HG02970 (cell line): ENCODE results near the gene STX1B.
"Not testable (repeated sequence)": the region's sequence is repeated elsewhere in the genome, so short reads cannot be mapped to it uniquely, and the experiment has no call there.

ENCODE experiments used
- ATAC-seq: cut with Tn5 transposase; IDR thresholded peaks from one replicate; pipeline ENCODE4 v1.9.1; 2021; ENCODE audit warnings: mild to moderate bottlenecking, moderate library complexity, moderate number of reproducible peaks; ENCODE audit not compliant: unreplicated experiment, low FRiP score

STX1B gene

GRCh38 chr16:30954993-30955392 lies 55.4 kb downstream of the STX1B start:
- ATAC-seq: no peak

DNA sequence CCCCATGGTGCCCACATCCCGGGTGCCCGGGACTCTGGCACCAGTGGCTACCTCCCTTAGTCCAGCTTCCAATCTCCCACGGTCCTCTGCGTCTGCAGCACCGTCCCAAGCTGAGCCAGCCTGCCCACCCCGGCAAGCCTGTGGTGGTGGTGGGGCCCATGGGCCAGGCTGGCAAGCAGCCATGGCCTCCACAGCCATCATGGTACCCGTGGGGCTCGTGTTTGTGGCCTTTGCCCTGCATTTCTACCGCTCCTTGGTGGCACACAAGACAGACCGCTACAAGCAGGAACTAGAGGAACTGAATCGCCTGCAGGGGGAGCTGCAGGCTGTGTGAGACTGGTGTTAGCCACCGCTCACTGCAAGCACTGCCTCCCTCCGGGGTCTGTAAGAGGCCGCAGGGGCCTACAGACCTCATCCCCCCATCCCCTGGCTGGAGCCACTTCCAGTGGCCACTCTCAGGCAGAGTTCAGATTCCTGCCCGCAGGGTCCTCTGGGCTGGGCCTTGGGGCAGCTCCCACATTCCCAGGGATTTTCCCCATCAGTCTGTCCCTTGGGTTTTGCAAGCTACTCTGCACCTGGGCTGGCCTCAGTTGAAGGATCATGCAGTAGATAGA lies 56.8 kb downstream of the STX1B start:
- ATAC-seq: no peak

- ATAC-seq: no peak
These were observed 57.3 kb downstream of the STX1B start for GRCh38 chr16:30953111-30953510.

GRCh38 chr16:30951750-30952149 lies 58.7 kb downstream of the STX1B start:
- no peak for ATAC-seq

DNA sequence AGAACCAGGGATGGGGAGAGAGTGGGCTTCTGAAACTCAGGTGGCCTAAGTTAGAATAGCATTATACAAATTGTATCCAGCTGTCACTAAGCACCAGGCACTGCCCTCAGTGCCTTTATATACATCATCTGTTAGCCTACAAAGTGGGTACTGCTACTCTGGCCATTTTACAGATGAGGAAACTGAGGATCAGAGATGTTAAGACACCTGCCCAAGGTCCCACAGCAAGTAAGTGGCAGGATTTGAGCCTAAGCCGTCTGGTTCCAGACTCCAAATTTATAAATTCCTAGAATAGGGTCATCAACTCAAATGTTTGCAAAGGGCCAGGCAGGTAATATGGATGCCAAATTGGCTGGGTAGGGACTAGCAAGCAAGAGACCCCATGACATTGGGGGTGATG lies 59.2 kb downstream of the STX1B start:
- ATAC-seq: no peak

- no peak for ATAC-seq
These were observed 59.8 kb downstream of the STX1B start for GRCh38 chr16:30950516-30951065.

DNA sequence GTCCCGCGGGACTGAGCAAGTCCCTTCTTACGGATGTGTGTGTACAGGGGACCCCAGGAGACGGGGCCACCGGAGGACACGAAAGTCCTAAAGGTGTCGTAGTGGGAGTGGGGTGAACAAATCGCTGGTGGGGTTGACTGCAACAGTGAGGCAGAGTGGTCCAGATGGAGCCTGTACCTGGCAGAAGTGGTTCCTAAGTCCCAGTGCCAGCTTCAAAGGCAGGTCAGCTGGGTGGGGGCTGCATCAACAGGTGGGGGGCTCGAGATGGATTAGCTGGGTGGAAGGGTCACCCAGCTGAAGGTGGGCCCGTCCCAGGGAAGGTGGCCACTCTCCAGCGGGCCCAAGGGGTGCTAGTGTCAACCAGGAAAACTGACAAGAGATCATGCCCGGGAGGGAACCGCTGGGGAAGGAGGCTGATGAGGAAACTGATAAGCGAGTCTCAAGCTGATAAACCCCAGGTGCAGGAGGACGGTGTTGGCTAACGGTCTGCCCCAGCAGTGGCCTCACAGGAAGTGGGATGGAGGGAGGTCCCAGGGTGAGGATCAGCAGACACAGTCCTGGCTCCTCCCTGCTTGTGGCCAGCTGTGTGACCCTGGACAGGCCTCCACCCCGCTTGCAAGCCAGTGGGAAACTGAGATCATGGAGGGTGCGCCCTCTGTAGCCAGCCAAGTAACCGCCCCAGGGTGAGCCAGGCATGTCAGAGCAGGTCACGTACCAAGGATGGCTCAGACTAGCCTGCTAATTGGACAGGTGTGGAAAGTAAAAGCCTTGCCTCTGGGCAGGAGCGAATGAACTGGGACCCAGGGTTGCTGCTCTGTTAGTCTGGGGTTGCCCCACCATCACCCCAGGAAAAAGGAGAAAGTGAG lies 60.6 kb downstream of the STX1B start:
- ATAC-seq: no peak

DNA sequence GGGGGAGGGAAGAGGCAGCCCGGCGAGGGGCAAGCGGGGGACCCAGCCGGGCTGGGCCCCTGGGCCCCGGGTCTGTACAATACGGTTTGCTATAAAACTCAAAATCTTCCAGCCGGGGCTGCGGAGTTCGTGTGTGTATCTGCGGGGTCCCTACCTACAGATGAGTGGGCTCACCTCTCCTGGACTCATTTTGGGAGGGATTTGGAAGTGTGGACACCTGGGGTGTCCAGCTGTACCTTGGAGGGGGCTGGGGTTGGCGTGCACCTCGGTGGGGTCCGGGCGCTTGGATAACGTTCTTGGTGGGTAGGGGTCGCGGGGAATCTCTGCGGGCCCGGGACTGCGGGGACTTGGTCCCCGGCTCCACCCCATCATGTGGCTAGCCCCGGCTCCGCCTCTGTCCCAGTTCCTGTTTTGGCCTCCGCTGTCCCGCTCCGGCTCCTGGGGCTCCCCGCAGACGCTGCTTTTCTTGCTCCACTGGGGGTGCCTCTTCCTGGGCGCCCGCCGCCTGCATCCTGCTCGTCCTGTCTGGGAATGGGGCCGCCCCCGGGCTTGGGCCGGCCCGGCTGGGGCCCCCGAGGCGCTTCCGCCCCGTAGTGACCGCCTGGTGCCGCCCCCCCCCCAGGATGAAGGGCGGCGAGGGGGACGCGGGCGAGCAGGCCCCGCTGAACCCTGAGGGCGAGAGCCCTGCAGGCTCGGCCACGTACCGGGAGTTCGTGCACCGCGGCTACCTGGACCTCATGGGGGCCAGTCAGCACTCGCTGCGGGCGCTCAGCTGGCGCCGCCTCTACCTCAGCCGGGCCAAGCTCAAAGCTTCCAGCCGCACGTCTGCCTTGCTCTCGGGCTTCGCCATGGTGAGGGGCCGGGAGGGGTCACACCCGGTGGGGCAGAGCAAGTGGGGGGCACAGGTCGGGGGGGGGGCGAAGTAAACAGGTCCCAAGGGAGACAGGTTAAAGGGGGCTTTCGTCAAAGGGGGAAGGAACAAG lies 61.5 kb downstream of the STX1B start, which contains the start of gene ORAI3:
ORAI3 (plus strand) TSS at position 402 of the 983 bp plus-strand sequence; CDS start at position 624, 222 bp downstream.
- ATAC-seq: no peak

- no peak for ATAC-seq
These were observed 62.4 kb downstream of the STX1B start for GRCh38 chr16:30947859-30948666.

GRCh38 chr16:30947541-30947858 lies 62.9 kb downstream of the STX1B start:
- no peak for ATAC-seq

DNA sequence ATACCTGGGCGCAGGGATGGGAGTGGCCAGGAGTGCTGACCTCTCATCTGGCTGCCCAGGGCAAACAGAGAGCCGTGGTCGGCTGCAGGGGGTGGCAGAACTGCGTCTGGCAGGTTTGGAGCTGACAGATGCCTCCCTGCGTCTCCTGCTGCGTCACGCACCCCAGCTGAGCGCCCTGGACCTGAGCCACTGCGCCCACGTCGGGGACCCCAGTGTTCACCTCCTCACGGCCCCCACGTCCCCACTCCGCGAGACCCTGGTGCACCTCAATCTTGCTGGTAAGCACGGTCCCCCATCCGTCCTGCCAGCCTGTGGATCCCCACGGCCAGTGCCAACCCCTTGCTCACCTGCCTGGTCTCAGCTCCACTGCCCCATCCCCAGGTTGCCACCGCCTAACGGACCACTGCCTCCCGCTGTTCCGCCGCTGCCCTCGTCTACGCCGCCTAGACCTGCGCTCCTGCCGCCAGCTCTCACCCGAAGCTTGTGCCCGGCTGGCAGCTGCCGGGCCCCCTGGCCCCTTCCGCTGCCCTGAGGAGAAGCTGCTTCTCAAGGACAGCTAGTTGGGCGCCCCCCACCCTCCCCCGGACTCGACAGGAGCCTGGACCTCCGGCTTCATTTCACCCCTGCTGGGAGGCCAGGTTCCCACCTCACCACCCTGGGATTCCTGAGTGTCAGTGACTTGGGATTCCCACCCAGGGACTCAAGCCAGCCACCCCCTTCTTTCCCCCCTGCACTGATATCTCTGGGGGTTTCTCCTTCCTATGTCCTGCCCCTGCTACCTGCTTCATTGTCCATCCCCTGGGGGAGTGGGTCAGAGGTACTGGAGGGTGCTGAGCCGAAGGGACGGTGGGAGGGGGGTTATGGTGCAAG lies 63.5 kb downstream of the STX1B start:
- no peak for ATAC-seq

- no peak for ATAC-seq
These were observed 66.1 kb downstream of the STX1B start for GRCh38 chr16:30944352-30944751.

DNA sequence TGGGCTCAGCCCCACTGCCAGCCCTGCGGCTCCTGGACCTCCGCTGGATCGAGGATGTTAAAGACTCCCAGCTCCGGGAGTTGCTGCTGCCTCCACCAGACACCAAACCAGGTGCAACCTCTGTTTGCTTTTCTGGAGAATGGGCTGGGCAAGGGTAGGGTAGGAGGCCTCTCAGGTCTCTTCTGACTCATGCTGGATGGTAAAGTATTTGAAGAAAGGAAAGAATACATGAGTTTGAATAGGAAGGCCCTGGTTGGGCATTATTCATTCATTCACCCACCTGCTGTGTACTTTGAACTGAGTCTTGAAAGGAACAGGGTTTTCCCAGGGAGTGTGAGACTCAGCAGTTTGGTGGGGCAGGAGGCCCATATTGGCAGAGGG lies 68.0 kb downstream of the STX1B start:
- ATAC-seq: no peak

DNA sequence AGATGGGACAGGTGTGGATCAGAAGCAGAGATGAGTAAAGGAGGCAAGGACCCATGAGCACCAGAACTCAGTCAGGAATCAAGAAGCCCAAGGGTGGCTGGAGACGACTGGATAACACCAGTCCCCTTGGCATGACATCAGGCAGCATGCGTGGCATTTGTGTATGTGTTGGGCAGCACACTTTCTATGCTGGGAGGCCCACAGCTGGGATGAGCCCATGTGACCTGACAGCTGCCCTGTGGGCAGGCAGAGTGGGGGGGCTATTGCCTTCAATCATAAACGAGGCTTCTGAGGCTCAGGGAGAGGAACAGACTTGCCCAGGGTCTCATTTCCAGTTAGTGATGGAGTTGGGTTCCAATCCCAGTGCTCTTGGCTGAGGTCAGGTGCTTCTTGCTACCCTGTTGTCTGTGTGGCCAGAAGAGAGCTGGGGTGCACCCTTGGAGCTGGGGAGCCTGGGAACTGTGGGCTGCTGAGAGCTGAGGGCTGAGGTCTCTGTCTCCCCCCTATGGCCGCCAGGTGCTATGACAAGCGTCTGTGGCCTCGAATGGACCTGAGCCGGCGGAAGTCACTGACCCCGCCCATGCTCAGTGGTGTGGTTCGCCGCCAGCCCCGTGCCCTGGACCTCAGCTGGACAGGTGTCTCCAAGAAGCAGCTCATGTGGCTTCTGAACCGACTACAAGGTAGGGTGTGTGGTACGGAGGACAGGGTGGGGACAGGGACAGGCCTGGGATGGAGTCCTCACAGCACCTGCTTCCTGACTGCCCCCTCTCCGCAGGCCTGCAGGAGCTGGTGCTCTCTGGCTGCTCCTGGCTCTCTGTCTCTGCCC lies 68.6 kb downstream of the STX1B start:
- no peak for ATAC-seq

DNA sequence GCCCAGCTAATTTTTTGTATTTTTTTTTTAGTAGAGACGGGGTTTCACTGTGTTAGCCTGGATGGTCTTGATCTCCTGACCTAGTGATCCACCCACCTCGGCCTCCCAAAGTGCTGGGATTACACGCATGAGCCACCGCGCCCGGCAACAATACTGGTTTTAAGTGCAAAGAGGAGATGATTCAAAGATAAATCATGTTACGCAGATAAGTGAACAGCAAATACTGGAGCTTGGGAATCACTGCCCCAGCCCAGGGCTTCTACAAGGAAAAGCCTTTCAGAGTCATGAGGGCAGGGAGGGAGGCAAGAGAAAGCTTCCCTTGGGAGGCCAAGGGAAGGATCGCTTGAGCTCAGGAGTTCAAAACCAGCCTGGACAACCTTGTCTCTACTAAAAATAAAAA lies 70.9 kb downstream of the STX1B start:
- ATAC-seq: not testable (repeated sequence)
